Uterus (tissue), 2 donors: ENCODE data around the gene TMEM209.
"Not testable (repeated sequence)": the region's sequence is repeated elsewhere in the genome, so short reads cannot be mapped to it uniquely, and the experiment has no call there.

ENCODE experiments used
- CTCF ChIP-seq, 4 experiments: fragments of 200-600 bp in 2 of 4; fragments of 450-650 bp in 2 of 4; sonication (generic) in 2 of 4; IDR thresholded peaks; one replicate each; pipeline ENCODE4 v1.5.1; 2016 to 2019; ENCODE audit warnings: antibody characterized with exemption in 4 of 4, mild to moderate bottlenecking in 2 of 4, moderate library complexity in 1 of 4
- POLR2A ChIP-seq, 2 donors: fragments of 450-650 bp; IDR thresholded peaks; one replicate each; pipeline ENCODE4 v1.6.1; 2016; ENCODE audit warnings: antibody characterized with exemption in 2 of 2, mild to moderate bottlenecking in 1 of 2, moderate library complexity in 1 of 2

DNA sequence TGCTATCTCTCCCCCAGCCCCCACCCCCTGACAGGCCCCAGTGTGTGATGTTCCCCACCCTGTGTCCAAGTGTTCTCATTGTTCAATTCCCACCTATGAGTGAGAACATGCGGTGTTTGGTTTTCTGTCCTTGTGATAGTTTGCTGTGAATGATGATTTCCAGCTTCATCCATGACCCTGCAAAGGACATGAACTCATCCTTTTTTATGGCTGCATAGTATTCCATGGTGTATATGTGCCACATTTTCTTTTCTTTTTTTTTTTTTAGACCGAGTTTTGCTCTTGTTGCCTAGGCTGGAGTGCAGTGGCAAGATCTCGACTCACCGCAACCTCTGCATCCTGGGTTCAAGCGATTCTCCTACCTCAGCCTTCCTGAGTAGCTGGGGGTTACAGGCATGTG is 43.6 kb upstream of the TMEM209 start:
- not testable (repeated sequence) for TF ChIP-seq CTCF, POLR2A (IDR thresholded peaks at IDR 0.05)
